GM23338 (cell line): ENCODE results near the gene NAMPT. TPM values are rescaled to one million over a fixed set of nuclear protein-coding genes. Genes with fewer than 3 reads are reported as not detected.

ENCODE experiments used
- ATAC-seq: fragments of 200-7000 bp; cut with Tn5 transposase; 3 replicates; pipeline ENCODE4 v1.9.1; 2020
- DNase-seq: peaks from one replicate; pipeline ENCODE4 v3.0.0-alpha.2; 2015; ENCODE audit warnings: low spot score
- H2AFZ ChIP-seq: fragments of 200-600 bp; sonication (generic); 2 replicates; pipeline ENCODE4 v1.8.0; 2016; ENCODE audit warnings: antibody characterized with exemption, mild to moderate bottlenecking, moderate library complexity
- H3F3A ChIP-seq: fragments of 200-600 bp; sonication (generic); replicated peaks from 2 replicates; pipeline ENCODE4 v1.8.0; 2017; ENCODE audit warnings: antibody characterized with exemption, mixed run types, low read depth
- H3K27ac ChIP-seq: fragments of 200-600 bp; sonication (generic); 2 replicates; pipeline ENCODE4 v1.6.1; 2016; ENCODE audit warnings: low read depth
- H3K27me3 ChIP-seq: fragments of 200-600 bp; sonication (generic); 2 replicates; pipeline ENCODE4 v1.8.0; 2016; ENCODE audit warnings: mild to moderate bottlenecking, mixed run types, moderate library complexity; ENCODE audit not compliant: insufficient read depth
- H3K36me3 ChIP-seq: fragments of 200-600 bp; sonication (generic); 2 replicates; pipeline ENCODE4 v1.8.0; 2016; ENCODE audit warnings: mild to moderate bottlenecking; ENCODE audit not compliant: insufficient read depth
- H3K4me1 ChIP-seq: fragments of 200-600 bp; sonication (generic); 2 replicates; pipeline ENCODE4 v1.8.0; 2016; ENCODE audit warnings: mild to moderate bottlenecking, moderate library complexity; ENCODE audit not compliant: insufficient read depth
- H3K4me2 ChIP-seq: fragments of 200-600 bp; sonication (generic); 2 replicates; pipeline ENCODE4 v1.7.1; 2017; ENCODE audit warnings: mixed run types
- H3K4me3 ChIP-seq: fragments of 200-600 bp; sonication (generic); 2 replicates; pipeline ENCODE4 v1.6.1; 2016; ENCODE audit warnings: mixed run types
- H3K79me2 ChIP-seq: fragments of 200-600 bp; sonication (generic); replicated peaks from 2 replicates; pipeline ENCODE4 v1.8.0; 2017; ENCODE audit warnings: mild to moderate bottlenecking; ENCODE audit not compliant: insufficient read depth
- H3K9me2 ChIP-seq: fragments of 200-600 bp; sonication (generic); 2 replicates; pipeline ENCODE4 v1.8.0; 2017; ENCODE audit not compliant: insufficient read depth
- H4K20me1 ChIP-seq: fragments of 200-600 bp; sonication (generic); replicated peaks from 2 replicates; pipeline ENCODE4 v1.8.0; 2017; ENCODE audit warnings: mild to moderate bottlenecking; ENCODE audit not compliant: insufficient read depth
- H3K27ac Mint-ChIP-seq: 2 replicates; pipeline ENCODE4 v1.8.0; 2020; ENCODE audit warnings: inconsistent platforms, mild to moderate bottlenecking, moderate library complexity, mixed read lengths
- H3K27me3 Mint-ChIP-seq: 3 replicates; pipeline ENCODE4 v1.8.0; 2022; ENCODE audit warnings: low read depth, mild to moderate bottlenecking, moderate library complexity, mixed read lengths, inconsistent platforms; ENCODE audit not compliant: insufficient read depth, poor library complexity
- H3K36me3 Mint-ChIP-seq: 3 replicates; pipeline ENCODE4 v1.8.0; 2021; ENCODE audit warnings: low read depth, mild to moderate bottlenecking, inconsistent platforms, moderate library complexity, mixed read lengths
- H3K4me1 Mint-ChIP-seq: 3 replicates; pipeline ENCODE4 v1.8.0; 2020; ENCODE audit warnings: mild to moderate bottlenecking, inconsistent platforms, mixed read lengths
- H3K4me3 Mint-ChIP-seq: 3 replicates; pipeline ENCODE4 v1.8.0; 2021; ENCODE audit warnings: moderate library complexity, mild to moderate bottlenecking, inconsistent platforms, mixed read lengths
- H3K9me3 Mint-ChIP-seq: 3 replicates; pipeline ENCODE4 v1.8.0; 2020; ENCODE audit warnings: moderate library complexity, mild to moderate bottlenecking, inconsistent platforms, mixed read lengths
- CREB1 ChIP-seq: fragments of 250-450 bp; sonication (Bioruptor Pico); IDR thresholded peaks from 2 replicates; pipeline ENCODE4 v1.5.0; 2020; ENCODE audit warnings: low read depth, mild to moderate bottlenecking, moderate library complexity
- JUNB ChIP-seq: IDR thresholded peaks from one replicate; pipeline ENCODE4 v1.6.1; 2016; ENCODE audit warnings: antibody characterized with exemption; ENCODE audit not compliant: unreplicated experiment
- NANOG ChIP-seq: IDR thresholded peaks from 2 replicates; pipeline ENCODE4 v1.6.1; 2016; ENCODE audit warnings: antibody characterized with exemption, borderline replicate concordance
- POLR2AphosphoS5 ChIP-seq: IDR thresholded peaks from 2 replicates; pipeline ENCODE4 v1.6.1; 2016; ENCODE audit warnings: antibody characterized with exemption, low read depth
- ZNF114 ChIP-seq: fragments of 250-450 bp; sonication (Bioruptor Pico); IDR thresholded peaks from 2 replicates; pipeline ENCODE4 v1.5.0; 2020; ENCODE audit warnings: mild to moderate bottlenecking, moderate library complexity
- ZNF462 ChIP-seq: fragments of 250-450 bp; sonication (Bioruptor Pico); IDR thresholded peaks from 2 replicates; pipeline ENCODE4 v1.5.0; 2020; ENCODE audit warnings: mild to moderate bottlenecking, moderate library complexity
- polyA plus RNA-seq: library from polyadenylated mRNA; unstranded; fragments of >200 nt; fragmentation: Nextera tagmentation; extraction: Ambion mirVana; gene quantifications from 2 replicates; pipeline ENCODE4 v1.2.1, GENCODE V29; 2016
- total RNA-seq: library from RNA; depleted of rRNA; stranded (reverse); fragments of >200 nt; shearing (Covaris generic); gene quantifications from 2 replicates; pipeline ENCODE4 v1.2.3, GENCODE V29; 2014

Gene NAMPT
- total and polyA plus RNA-seq, 2 experiments from 2014 or later = 37.9 to 73.9 TPM

GRCh38 chr7:106285855-106286492, 1.2 kb upstream of the NAMPT start (continued):
- TF ChIP-seq ZNF462 (CRISPR knock-in tag) = no peak
- TF ChIP-seq CREB1 (CRISPR knock-in tag) = no peak
- no peak for TF ChIP-seq POLR2AphosphoS5
- TF ChIP-seq ZNF114 = no peak
- no peak for TF ChIP-seq JUNB

DNA sequence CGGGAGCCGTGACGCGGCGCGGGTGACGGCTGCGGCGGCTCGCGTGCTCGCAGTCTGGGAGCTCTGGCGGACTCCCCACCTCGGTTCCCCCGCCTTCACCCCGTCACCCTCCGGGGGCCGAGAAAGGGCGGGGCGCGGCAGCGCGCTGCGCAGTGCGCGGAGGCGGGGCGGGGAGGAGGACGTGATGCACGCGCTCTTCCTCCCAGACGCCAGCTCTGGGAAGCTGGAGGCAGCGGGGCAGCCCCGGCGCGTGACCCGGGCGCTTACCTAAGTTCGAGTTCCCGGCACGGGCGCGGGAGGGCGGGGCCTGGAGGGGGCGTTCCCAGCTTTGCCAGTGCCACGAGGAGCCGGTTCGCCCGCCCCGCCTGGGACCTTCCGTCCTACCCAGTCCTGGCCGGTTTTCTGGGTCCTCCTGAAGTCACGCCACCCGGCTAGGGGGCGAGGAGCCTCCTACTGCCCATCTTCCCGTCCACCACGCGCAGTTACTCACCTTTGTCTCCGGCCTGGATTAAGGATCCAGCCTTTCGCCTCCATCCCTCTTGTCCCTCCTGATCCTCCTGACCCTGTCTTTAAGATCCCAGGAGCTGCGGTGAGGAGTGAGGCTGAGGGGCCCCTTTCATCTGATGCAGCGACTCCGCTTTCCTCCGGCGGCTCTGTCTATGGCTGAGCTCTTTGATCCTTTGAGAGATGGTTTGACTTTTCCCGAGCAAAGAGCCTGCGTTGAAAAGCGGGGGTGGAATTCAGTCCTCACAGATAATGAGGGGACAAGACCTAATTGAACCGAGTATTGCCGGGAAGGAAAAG, 470 bp upstream of the NAMPT start:
- peak overlapping the region; percentile 100 for H3K27ac ChIP-seq
- no peaks in the 10 kb centered on the region for H3K27me3 ChIP-seq
- TF ChIP-seq JUNB (no peak), CREB1 (CRISPR knock-in tag) (peak; percentile 86), POLR2AphosphoS5 (peak; percentile 78), NANOG (no peak)
- H3K4me1 ChIP-seq = peaks cover 24% of the 10 kb centered on the region
- peak overlapping the region; percentile 79 for H3K4me3 ChIP-seq
- no peaks in the 10 kb centered on the region for H3K36me3 Mint-ChIP-seq
- H3K79me2 ChIP-seq = peaks cover 38% of the 10 kb centered on the region
- H3K27ac Mint-ChIP-seq = peak overlapping the region; percentile 97
- H4K20me1 ChIP-seq = peaks cover 29% of the 10 kb centered on the region
- H3K27me3 Mint-ChIP-seq = peaks cover 5% of the 10 kb centered on the region
- DNase-seq (peak; percentile 98), ATAC-seq (peak; percentile 88)
- H3K36me3 ChIP-seq = no peaks in the 10 kb centered on the region
- no peaks in the 10 kb centered on the region for H3K9me2 ChIP-seq
- H3K9me3 Mint-ChIP-seq = no peaks in the 10 kb centered on the region
- H3K4me3 Mint-ChIP-seq = peak overlapping the region; percentile 90
- H3F3A ChIP-seq = peaks cover 4% of the 10 kb centered on the region
- H3K4me2 ChIP-seq = peak overlapping the region; percentile 78
- H3K4me1 Mint-ChIP-seq = peaks cover 21% of the 10 kb centered on the region
- H2AFZ ChIP-seq = peak overlapping the region; percentile 94
